ENCODE results near the gene EEF1AKMT1.

DNA sequence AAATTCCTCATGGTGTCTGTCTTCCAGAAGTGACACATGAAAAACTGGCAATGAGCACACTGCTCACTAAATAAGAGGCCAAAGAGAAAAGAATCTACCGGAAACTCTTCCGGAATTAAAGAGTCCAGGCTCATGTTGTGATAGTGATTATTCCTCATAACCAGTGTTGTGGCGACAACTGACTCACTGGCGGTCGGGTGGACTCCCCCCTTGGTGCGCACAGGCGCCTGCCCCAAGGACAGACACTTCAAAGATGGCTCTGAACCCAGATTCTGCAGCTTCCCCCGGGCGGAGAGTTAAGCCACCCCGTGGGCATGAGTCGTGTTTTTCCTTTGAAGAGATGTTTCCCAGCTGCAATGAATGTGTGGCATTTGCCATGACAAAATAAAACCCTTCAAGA is 60.0 kb downstream of the EEF1AKMT1 start:
- TF ChIP-seq CTCF (IDR thresholded peaks at IDR 0.05) (no peak), POLR2A (IDR thresholded peaks at IDR 0.05) (no peak)
